Right lobe of liver (tissue), 6 donors: ENCODE measurements around the gene PHF11. TPM values are rescaled to one million over a fixed set of nuclear protein-coding genes. Genes with fewer than 3 reads are reported as not detected.

Experiments
- ATAC-seq, 4 donors: fragments of 200-7000 bp; cut with Tn5 transposase; one replicate each; pipeline ENCODE4 v1.9.1; 2020; ENCODE audit warnings: mild to moderate bottlenecking in 4 of 4, moderate library complexity in 4 of 4
- DNase-seq, 3 donors: peaks; one replicate each; pipeline ENCODE4 v3.0.0-alpha.2; 2020
- H3K27ac ChIP-seq, 3 donors: fragments of 200-600 bp; one replicate each; pipeline ENCODE4 v1.8.0; 2022
- H3K27me3 ChIP-seq, 2 donors: fragments of 200-600 bp; one replicate each; pipeline ENCODE4 v1.8.0; 2022
- H3K36me3 ChIP-seq, 4 donors: fragments of 200-600 bp; sonication (generic) in 1 of 4; one replicate each; pipeline versions ENCODE4 v1.5.1 to v1.8.0; 2017 to 2022; ENCODE audit warnings: control low read depth in 1 of 4
- H3K4me1 ChIP-seq, 4 donors: fragments of 200-600 bp; sonication (generic) in 1 of 4; one replicate each; pipeline versions ENCODE4 v1.5.1 to v1.8.0; 2017 to 2022; ENCODE audit warnings: control low read depth in 1 of 4
- H3K4me3 ChIP-seq, 3 donors: fragments of 200-600 bp; one replicate each; pipeline ENCODE4 v1.8.0; 2022
- H3K9me3 ChIP-seq, 4 donors: fragments of 200-600 bp; sonication (generic) in 1 of 4; one replicate each; pipeline versions ENCODE4 v1.5.1 to v1.8.0; 2017 to 2022; ENCODE audit warnings: control low read depth in 1 of 4
- CTCF ChIP-seq, 4 donors: fragments of 200-600 bp in 3 of 4; fragments of 450-650 bp in 1 of 4; IDR thresholded peaks; one replicate each; pipeline versions ENCODE4 v1.5.1 to v1.8.0; 2016 to 2022; ENCODE audit warnings: antibody characterized with exemption in 4 of 4, mild to moderate bottlenecking in 2 of 4
- POLR2A ChIP-seq: fragments of 450-650 bp; IDR thresholded peaks from one replicate; pipeline ENCODE4 v1.6.1; 2017; ENCODE audit warnings: antibody characterized with exemption, mild to moderate bottlenecking
- WGBS: methylation state at CpG from one replicate; pipeline ENCODE4 v1.1.6; 2018; ENCODE audit warnings: low coverage, low lambda C conversion rate; ENCODE audit not compliant: insufficient coverage; ENCODE audit errors: missing lambda C conversion rate; 5-methylcytosine and 5-hydroxymethylcytosine counted together
- intact Hi-C, 2 donors: fragments of 100-400 bp; cut with DNase I; formaldehyde crosslinking; loops; one replicate each; pipeline versions ENCODE4 v1.11.2 to v1.14.1; 2022
- total RNA-seq, 6 experiments: library from RNA; depleted of rRNA in 2 of 6; stranded (reverse); fragments of >200 nt in 2 of 6; fragmentation: NEBNext Ultra II Directional in 3 of 6; extraction: Animal tissue kit (Norgen Biotek cat#: 25700) in 3 of 6; gene quantifications; one replicate each; pipeline versions ENCODE4 v1.1.0 to v1.2.4, GENCODE V29; 2016 to 2023
- donor health status: DM: no; HTN: yes; CAD: no.
- donor health status: DM: no; HTN: no; CAD: no.
- donor health status: DM: no; HTN: no; CAD: no.
- donor health status: DM: no; HTN: yes; CAD: no.
- donor health status: DM: no; HTN: yes; CAD: no.

PHF11 gene
- total RNA-seq, 6 experiments from 2014 or later = 10.8 to 21.4 (median 17.2) TPM

GRCh38 chr13:49498206-49498605 is 2.5 kb downstream of the PHF11 start:
- H3K4me1 ChIP-seq = peaks cover 0 to 4% (median 0%) of the 10 kb centered on the region in 4 donors
- TF ChIP-seq CTCF (IDR thresholded peaks at IDR 0.05) = no peak
- no peak for TF ChIP-seq POLR2A
- H3K9me3 ChIP-seq = no peaks in the 10 kb centered on the region
- no peak for ATAC-seq
- no peaks in the 10 kb centered on the region for H3K27me3 ChIP-seq
- no peak for DNase-seq
- H3K4me3 ChIP-seq = no peak overlapping the region
- intact Hi-C loops = no loop called here
- WGBS = 62% methylated on average over 4 of the region's 4 CpGs
- no peaks in the 10 kb centered on the region for H3K36me3 ChIP-seq
- H3K27ac ChIP-seq = no peak overlapping the region

- intact Hi-C loops = no loop called here
- Histone ChIP-seq H3K27me3 (no peaks in the 10 kb centered on the region), H3K9me3 (no peaks in the 10 kb centered on the region), H3K4me1 (no peaks in the 10 kb centered on the region), H3K27ac (no peak overlapping the region), H3K36me3 (no peaks in the 10 kb centered on the region), H3K4me3 (no peak overlapping the region)
- no peak for TF ChIP-seq POLR2A
- no peak for TF ChIP-seq CTCF (IDR thresholded peaks at IDR 0.05)
- ATAC-seq (no peak), DNase-seq (no peak)
- WGBS = 71% methylated on average over 3 of the region's 6 CpGs
Observed at GRCh38 chr13:49499889-49500660, 4.3 kb downstream of the PHF11 start.

GRCh38 chr13:49502954-49503353 is 7.2 kb downstream of the PHF11 start:
- ATAC-seq (peak; percentile 38 to 69 (median 58)), DNase-seq (peak in 1 of 3 donors; percentile 45)
- no peaks in the 10 kb centered on the region for H3K9me3 ChIP-seq
- H3K27me3 ChIP-seq = no peaks in the 10 kb centered on the region
- peaks cover 0 to 2% (median 0%) of the 10 kb centered on the region in 4 donors for H3K36me3 ChIP-seq
- H3K4me1 ChIP-seq = no peaks in the 10 kb centered on the region
- intact Hi-C loops = no loop called here
- no peak for TF ChIP-seq CTCF (IDR thresholded peaks at IDR 0.05)
- no peak for TF ChIP-seq POLR2A
- no peak overlapping the region for H3K4me3 ChIP-seq
- H3K27ac ChIP-seq = no peak overlapping the region
- WGBS = 61% methylated on average over 9 of the region's 9 CpGs

GRCh38 chr13:49503951-49504350 is 8.2 kb downstream of the PHF11 start:
- no peaks in the 10 kb centered on the region for H3K9me3 ChIP-seq
- H3K27me3 ChIP-seq = no peaks in the 10 kb centered on the region
- no peaks in the 10 kb centered on the region for H3K4me1 ChIP-seq
- intact Hi-C loops = no loop called here
- peaks cover 0 to 2% (median 0%) of the 10 kb centered on the region in 4 donors for H3K36me3 ChIP-seq
- TF ChIP-seq CTCF (IDR thresholded peaks at IDR 0.05) (no peak), POLR2A (no peak)
- WGBS = 83% methylated on average over 3 of the region's 3 CpGs
- H3K4me3 ChIP-seq = no peak overlapping the region
- no peak overlapping the region for H3K27ac ChIP-seq
- DNase-seq (no peak), ATAC-seq (no peak)
